MCF 10A (cell line): ENCODE results near the gene FAR1. TPM values are rescaled to one million over a fixed set of nuclear protein-coding genes. Genes with fewer than 3 reads are reported as not detected.

ENCODE experiments used
- total RNA-seq: library from RNA; stranded (reverse); gene quantifications from 2 replicates; pipeline ENCODE4 v1.2.3, GENCODE V29; 2022

Gene FAR1
- total RNA-seq, 1 experiment from 2014 or later, result 112 TPM

Other genes with a start within 250 kb of the FAR1 start
- 38.3 and 42.2 TPM in 2 replicates for gene BTBD10, start 205.4 kb upstream of the FAR1 start, total RNA-seq
- gene PTH, start 172.7 kb upstream of the FAR1 start, total RNA-seq, result not detected in 2 replicates